Tongue (tissue), 3 donors: ENCODE measurements around the gene CST7. TPM values are rescaled to one million over a fixed set of nuclear protein-coding genes. Genes with fewer than 3 reads are reported as not detected.
A peak's percentile ranks its signal among the peaks of the same experiment; 100 is the strongest.

ENCODE experiments used
- DNase-seq: peaks from one replicate; pipeline ENCODE4 v3.0.0-alpha.2; 2015
- small RNA-seq: library from RNA; depleted of rRNA; stranded (forward); fragments of <200 nt; gene quantifications from one replicate; pipeline ENCODE3, GENCODE V24; 2014; ENCODE audit warnings: low replicate concordance
- total RNA-seq: library from RNA; depleted of rRNA; stranded (reverse); fragments of >200 nt; gene quantifications from one replicate; pipeline ENCODE4 v1.2.3, GENCODE V29; 2014

CST7 gene
- total RNA-seq, 1 donor from 2014 or later: not detected

GRCh38 chr20:25005220-25005619 lies 56.2 kb downstream of the CST7 start:
- DNase-seq: peak; percentile 24

- no peak for DNase-seq
Observed at GRCh38 chr20:25005661-25006060, 56.6 kb downstream of the CST7 start.

- DNase-seq: no peak
Observed at GRCh38 chr20:25006431-25007167, 57.5 kb downstream of the CST7 start.

GRCh38 chr20:25007491-25008305 lies 58.6 kb downstream of the CST7 start:
- no peak for DNase-seq

GRCh38 chr20:25008388-25009217 lies 59.5 kb downstream of the CST7 start:
- no peak for DNase-seq

Small RNA genes lying within 50 kb of the gene (small RNA-seq; reads per million reads assigned to genes)
- not detected for gene RNU6-1257P

Other genes starting within 250 kb of the CST7 start
- 47.4 TPM for gene APMAP, start 43.5 kb downstream of the CST7 start, total RNA-seq
- 21.3 TPM for gene ACSS1, start 108.9 kb downstream of the CST7 start, total RNA-seq
- gene VSX1, start 132.9 kb downstream of the CST7 start, total RNA-seq: not detected
- gene ENTPD6, start 246.4 kb downstream of the CST7 start, total RNA-seq: 27.9 TPM